SIG-M5 treated with dmso at 0.1 percent for 504 hours (cell line): ENCODE measurements around the gene KRTAP5-10.
"Not testable (repeated sequence)": the region's sequence is repeated elsewhere in the genome, so short reads cannot be mapped to it uniquely, and the experiment has no call there.

Experiments
- DNase-seq: peaks from one replicate; lab custom pipeline; 2025; ENCODE audit not compliant: unreplicated experiment; lab: John Stamatoyannopoulos, UW

The KRTAP5-10 gene

GRCh38 chr11:71542382-71542781 is 23.0 kb upstream of the KRTAP5-10 start:
- DNase-seq, result no peak

GRCh38 chr11:71542879-71543777 is 22.2 kb upstream of the KRTAP5-10 start:
- DNase-seq, result no peak

GRCh38 chr11:71543866-71544265 is 21.5 kb upstream of the KRTAP5-10 start:
- no peak for DNase-seq

DNA sequence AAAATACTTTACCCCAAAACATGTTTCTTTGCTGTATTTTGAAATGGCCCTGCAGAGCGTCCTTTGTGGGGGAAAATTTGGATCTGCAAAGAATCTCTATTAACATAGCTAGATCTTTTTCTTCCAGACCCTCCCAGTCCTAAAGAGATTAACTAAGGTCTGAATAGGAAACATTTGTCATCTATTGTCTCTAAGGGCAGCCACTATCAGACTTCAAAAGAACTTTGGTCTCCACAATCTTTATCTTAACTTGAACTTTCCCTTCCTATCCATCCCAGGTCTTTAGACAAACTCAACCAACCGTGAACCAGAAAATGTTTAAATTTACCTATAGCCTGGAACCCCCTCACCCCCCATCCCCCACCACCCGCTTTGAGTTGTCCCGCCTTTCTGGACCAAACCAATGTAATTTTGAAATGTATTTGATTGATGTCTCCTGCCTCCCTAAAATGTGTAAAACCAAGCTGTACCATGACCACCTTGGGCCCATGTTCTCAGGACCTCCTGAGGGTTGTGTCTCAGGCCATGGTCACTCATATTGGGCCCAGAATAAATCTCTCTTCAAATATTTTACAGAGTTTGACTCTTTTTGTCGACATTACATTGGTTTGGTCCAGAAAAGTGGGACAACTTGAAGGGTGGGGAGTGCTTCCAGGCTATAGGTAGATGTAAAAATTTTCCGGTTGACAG is 20.7 kb upstream of the KRTAP5-10 start:
- no peak for DNase-seq

DNA sequence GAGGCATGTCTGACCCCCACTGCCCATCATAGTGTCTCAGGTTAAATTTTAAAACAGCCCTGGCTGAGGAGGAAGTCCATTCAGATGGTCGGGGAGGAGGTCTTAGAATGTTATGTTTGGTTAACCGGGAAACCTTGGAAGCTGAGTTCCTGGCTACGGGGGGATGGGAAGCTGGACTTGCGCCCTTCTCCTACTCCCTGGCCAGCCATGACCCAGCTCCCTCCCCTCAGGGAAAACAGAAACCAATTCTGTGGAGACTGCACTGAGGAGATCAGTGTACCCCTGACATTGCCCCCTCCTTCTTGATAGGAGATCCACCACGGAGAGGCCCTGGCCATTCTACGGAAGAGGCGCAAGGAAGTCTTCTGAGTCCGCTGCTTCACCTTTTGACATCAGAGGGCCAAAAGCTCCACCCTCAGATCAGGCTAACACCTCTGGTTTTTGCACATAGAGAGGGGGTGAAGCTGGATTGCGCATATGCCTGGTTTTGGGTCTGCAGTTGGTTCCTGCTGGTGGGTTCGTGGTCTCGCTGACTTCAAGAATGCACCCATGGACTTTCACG is 19.9 kb upstream of the KRTAP5-10 start:
- no peak for DNase-seq

GRCh38 chr11:71548120-71548519 is 17.2 kb upstream of the KRTAP5-10 start, which contains the start of gene KRTAP5-9:
Gene KRTAP5-9 (plus strand): TSS chr11:71548420. CDS start chr11:71548658, 238 bp downstream.
- no peak for DNase-seq

GRCh38 chr11:71548716-71549151 is 16.6 kb upstream of the KRTAP5-10 start:
- DNase-seq, result no peak

- peak; percentile 39 for DNase-seq
Measured at GRCh38 chr11:71551711-71552110, 13.7 kb upstream of the KRTAP5-10 start.

DNA sequence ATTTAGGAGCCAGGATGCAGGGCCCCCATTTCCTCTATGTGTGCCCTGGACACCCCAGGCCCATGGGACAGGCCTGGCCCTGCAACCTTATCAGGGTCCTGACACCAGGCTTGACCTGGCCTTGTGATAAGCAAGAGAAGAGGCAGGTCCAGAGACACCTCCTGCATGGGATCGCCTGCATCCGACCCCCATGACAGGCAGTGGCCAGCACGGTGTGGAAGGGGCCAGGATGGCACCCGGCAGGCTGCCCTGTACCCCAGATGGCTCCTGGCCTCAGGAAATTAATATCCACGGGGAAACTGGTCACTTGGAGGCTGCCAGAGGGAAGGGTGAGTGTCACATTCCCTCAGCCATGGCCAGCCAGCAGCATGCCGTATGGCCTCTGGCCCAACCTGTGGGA is 10.4 kb upstream of the KRTAP5-10 start:
- no peak for DNase-seq

- no peak for DNase-seq
Measured at GRCh38 chr11:71555508-71555907, 9.9 kb upstream of the KRTAP5-10 start.

DNA sequence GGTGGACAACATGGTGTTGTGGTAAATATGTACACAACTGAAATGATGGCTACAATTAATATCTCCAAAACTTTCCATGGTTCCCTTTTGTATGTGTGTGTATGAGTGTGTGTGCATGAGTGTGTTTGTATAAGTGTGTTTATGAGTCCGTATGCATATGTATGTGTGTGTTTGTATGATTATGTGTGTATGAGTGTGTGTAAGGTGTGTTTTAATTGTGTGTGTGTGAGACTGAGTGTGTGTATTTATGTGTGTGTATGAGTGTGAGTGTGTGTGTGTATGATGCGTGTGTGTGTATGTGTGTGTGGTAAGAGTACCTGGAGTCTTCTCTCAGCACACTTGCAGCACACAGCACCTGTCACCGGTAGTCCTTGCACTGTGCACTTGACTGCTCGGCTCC is 9.3 kb upstream of the KRTAP5-10 start:
- no peak for DNase-seq

GRCh38 chr11:71557257-71557656 is 8.1 kb upstream of the KRTAP5-10 start:
- DNase-seq, result no peak

DNA sequence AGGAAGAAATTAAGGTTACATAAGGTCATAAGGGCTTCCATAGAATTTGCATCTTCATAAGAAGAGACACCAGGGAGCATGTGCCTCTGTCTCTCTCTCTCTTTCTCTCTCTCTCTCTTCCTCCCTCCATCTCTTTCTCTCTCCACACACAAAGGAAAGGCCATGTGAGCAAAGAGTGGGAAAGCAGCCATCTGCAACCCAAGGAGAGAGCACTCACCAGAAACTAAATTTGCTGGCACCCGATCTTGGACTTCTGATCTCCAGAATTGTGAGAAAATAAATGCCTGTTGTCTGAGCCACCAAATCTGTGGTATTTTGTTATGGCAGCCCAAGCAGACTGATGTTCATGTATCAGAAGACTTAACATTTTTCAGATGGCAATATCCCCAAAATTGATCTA is 6.4 kb upstream of the KRTAP5-10 start:
- no peak for DNase-seq

GRCh38 chr11:71562120-71562519 is 3.2 kb upstream of the KRTAP5-10 start:
- no peak for DNase-seq

GRCh38 chr11:71563406-71563805 is 2.0 kb upstream of the KRTAP5-10 start:
- DNase-seq, result no peak

DNA sequence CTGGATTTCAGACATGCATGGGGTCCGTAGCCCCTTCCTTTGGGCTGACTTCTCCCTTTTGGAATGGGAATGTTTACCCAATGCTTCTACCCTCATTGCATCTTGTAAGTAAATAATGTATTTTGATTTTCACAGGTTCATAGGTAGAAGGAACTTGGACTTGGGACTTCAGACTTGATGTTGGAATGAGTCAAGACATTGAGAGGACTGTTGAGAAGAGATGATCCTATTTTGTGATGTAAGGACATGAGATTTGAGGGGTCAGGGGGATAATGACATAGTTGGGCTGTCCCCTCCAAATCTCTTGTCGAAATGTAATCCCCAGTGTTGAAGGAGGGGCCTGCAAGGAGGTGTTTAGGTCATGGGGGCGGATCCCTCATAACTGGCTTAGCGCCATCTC is 933 bp upstream of the KRTAP5-10 start:
- DNase-seq, result no peak

DNA sequence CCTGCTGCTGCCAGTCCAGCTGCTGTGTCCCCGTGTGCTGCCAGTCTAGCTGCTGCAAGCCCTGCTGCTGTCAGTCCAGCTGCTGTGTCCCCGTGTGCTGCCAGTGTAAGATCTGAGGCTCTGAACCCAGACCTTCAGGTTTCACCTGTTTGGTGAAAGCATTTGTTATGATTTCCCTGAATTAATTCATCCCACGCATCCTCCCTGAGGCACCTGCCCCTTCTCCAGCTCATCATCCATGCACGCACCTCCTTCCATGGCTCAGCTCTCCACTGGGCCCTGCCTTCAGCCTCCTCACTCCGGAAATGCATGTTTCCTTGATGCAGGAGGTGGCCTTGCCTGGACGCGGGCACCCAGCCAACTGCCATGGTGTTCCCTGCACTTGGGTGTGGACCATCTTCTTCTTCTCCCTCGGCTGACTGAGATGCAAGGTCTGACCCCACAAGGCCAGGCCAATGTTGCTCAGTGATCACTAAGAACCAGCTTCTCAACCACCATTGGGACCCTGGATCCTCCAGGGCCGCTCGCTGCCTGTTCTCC is 788 bp downstream of the KRTAP5-10 start:
- DNase-seq, result no peak

DNA sequence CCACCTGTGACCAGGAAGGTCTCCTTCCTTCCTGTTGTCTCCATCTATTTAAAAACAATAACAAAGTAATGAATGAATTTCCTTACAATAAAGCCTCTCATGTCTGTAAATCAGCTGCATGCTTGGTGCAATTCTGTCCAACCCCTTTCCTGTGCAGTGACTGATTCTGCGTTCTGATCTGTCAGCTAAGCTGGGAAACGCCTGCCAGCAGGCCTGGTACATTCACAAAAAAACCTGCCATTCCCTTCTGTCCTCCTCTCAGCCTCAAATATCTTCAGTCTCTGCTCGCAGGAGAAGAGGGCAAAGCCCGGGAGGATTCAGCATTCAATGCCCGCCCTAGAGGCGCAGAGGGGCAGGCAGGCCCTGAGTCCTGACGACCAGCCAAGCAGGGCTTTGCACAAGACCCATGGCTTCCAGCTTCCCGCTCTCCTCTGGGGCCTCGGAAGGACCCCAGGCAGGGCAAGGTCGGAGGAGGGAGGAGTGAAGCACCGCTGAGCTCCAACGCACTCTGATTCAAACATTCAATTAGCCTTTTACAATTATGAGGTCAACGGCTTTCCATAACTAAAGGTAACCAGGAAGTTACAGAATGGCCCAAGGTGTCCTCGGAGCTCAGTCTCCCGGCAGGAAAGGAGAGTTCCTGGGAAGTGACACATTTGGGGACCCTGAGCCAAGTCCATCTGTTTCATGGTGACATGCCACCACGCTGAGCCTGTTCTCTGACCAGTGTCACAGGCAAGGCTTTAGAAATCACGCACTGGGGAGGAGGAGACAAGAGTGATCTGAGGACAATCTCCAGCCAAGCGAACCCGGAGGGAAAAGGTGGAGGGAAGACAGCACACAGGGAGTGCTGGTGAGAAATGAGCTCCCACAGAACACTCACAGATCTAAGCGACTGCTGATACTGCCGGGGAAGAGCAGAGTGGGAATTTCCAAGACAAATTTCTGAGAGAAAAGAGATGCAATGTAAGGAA is 1.6 kb downstream of the KRTAP5-10 start:
- not testable (repeated sequence) for DNase-seq

GRCh38 chr11:71567633-71568032 is 2.3 kb downstream of the KRTAP5-10 start:
- DNase-seq, result not testable (repeated sequence)

DNA sequence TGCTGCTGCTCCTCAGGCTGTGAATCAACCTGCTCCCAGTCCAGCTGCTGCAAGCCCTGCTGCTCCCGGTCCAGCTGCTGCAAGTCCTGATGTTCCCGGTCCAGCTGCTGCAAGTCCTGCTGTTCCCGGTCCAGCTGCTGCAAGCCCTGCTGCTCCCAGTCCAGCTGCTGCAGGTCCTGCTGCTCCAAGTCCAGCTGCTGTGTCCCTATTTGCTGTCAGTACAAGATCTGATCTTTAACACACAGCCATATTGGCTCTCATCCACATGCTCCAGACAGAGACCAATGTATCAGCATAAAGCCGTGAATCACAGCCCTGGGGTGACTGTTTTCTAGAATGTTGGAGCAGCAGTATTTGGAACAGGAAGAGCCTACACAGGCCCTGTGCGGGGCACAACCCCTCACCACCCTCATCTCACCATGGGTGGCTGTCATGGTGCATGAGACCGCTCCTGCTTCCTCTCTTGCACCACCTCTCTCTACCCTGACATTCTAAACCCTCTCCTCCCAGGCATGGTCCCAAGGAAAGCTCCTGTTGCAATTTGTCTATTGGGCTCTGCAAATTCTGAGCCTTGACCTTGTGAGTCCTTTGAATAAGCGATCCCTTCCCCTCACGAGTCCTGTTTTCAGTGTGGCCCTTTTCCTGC is 3.5 kb downstream of the KRTAP5-10 start:
- DNase-seq, result no peak
